NCI-H460 (cell line): ENCODE results near the gene SPIC. TPM values are rescaled to one million over a fixed set of nuclear protein-coding genes. Genes with fewer than 3 reads are reported as not detected.

Experiments used
- DNase-seq: peaks from one replicate; pipeline ENCODE4 v3.0.0-alpha.2; 2016; ENCODE audit warnings: low read depth; ENCODE audit errors: extremely low read depth
- small RNA-seq, 2 experiments: library from RNA; depleted of rRNA; stranded (forward); fragments of <200 nt; gene quantifications; one replicate each; pipeline ENCODE3, GENCODE V24; 2014
- total RNA-seq: library from RNA; depleted of rRNA; stranded (reverse); fragments of >200 nt; shearing (Covaris generic); gene quantifications from 2 replicates; pipeline ENCODE4 v1.2.3, GENCODE V29; 2014; rRNA removed

The SPIC gene
- total RNA-seq, 1 experiment from 2014 or later: not detected

DNA sequence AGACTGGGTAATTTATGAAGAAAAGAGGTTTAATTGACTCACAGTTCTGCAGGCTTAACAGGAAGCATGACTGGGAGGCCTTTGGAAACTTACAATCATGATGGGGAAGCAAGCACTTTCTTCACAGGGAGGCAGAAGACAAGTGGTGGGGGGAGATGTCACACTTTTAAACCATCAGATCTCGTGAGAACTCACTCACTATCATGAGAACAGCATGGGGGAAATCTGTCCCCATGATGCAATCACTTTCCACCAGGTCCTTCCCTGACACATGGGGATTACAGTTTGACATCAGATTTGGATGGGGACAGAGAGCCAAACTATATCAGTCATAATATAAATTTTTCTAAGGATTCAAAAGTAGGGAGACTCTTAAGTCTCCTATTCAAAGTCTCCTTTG lies 46.0 kb downstream of the SPIC start:
- DNase-seq: no peak

DNA sequence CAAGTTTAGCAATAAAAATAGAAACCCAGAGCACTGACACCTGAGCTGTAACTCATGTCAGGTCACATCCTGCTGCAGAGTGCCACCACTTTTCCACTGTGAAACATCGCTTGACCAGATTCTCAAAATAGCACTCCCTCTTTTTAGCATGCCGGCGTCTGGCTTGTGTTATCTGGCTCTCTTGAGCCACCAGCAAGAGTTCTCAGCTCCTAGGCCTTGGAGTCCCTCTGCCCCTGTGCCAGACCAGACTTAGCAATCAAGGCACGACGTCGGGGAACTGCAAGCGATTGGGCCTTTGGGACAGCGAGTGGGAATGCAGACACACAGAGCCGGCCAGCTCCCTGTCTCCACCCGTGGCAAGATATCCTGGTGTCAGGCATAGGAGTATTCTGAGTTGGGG lies 52.5 kb downstream of the SPIC start:
- DNase-seq: no peak

DNA sequence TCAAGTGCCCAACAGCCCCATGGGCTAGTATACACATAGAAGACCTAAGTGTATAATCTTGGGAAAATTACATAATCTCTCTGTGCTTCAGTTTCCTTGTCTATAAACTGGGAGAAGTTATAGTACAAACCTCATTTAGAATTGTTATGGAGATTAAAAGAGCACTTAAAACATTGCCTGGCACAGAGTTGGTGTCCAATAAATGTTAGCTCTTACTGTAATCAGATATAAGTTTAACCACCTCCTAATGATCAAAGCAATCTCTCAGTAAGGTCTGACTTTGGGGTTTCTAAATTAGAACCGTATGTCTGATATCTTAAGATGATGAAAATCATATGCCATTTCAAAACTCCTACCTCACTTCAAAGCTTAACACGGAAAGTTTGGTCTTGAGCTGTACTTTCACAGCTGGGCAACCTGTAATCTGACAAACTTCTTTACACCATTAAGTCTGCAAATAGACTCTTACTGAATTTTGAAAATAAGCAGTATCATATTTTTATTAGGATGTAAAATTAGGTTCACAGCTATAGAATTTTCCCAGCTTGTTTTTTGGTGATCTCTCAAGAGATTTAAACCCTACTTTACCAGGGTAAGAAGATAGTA lies 61.0 kb downstream of the SPIC start:
- no peak for DNase-seq

Small RNA genes lying within 50 kb of the gene (small RNA-seq; reads per million reads assigned to genes)
- gene RF00019: 0 reads per million in 2 experiments
- gene RNA5SP367: 0 reads per million in 2 experiments
- 3.1 to 9.2 reads per million in 2 experiments for gene RNU5E-5P

Other genes with a start within 250 kb of the SPIC start
- gene UTP20, start 195.2 kb upstream of the SPIC start, total RNA-seq: 30.8 and 31.7 TPM in 2 replicates
- gene ARL1, start 67.6 kb upstream of the SPIC start, total RNA-seq: 86.9 and 90.1 TPM in 2 replicates
- 0.15 and 0.17 TPM in 2 replicates for gene MYBPC1, start 119.6 kb downstream of the SPIC start, total RNA-seq
- gene CHPT1, start 222.3 kb downstream of the SPIC start, total RNA-seq: 83.3 and 86.0 TPM in 2 replicates